Raji (cell line): ENCODE results near the gene DNAH1.

ENCODE experiments used
- POLR2A ChIP-seq: IDR thresholded peaks from 2 replicates; pipeline ENCODE4 v1.6.1; 2011; ENCODE audit warnings: low read depth, low read length, control low read depth; ENCODE audit not compliant: insufficient read depth

The DNAH1 gene

GRCh38 chr3:52299247-52299878 lies 16.8 kb upstream of the DNAH1 start:
- TF ChIP-seq POLR2A = no peak

DNA sequence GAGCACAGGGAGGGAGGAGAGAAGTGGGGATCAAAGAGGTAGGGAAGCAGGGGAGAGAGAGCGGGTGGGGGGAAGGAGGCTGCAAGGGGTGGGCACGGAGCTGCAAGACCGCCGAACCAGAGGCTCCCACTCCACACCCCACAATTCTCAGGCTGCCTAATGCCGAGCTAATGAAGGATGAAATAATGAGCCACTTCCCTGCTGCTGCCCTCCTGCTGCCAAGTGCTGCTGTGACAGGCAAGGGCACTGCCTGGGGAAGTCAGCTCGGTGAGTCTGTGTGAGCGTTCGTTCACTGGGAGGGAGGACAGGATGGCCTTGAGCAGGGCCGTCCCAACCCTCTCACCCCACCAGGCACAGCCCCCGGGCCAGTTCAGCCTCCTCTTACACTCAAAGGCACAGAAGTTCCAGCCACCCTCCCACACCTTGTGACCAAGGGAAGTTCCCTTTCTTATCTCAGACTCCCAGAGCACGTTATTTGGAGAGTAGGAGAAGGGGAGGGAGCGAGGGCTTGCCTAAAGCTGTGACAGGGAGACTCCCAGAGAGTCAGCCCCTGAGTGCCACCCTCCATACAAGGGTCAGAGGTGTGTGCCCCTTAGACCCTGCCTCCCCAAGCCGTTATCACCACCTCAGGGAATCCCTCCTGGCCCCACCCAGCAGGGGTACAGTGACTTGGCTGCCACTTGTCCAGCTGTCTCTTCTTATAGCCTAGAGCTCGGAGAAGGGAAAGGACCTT lies 16.1 kb upstream of the DNAH1 start:
- TF ChIP-seq POLR2A = no peak

- no peak for TF ChIP-seq POLR2A
These were observed 13.5 kb upstream of the DNAH1 start for GRCh38 chr3:52302426-52303145.

- no peak for TF ChIP-seq POLR2A
These were observed 12.3 kb upstream of the DNAH1 start for GRCh38 chr3:52303811-52304210.

- TF ChIP-seq POLR2A = no peak
These were observed 10.2 kb upstream of the DNAH1 start for GRCh38 chr3:52305926-52306325.

- no peak for TF ChIP-seq POLR2A
These were observed 9.1 kb upstream of the DNAH1 start for GRCh38 chr3:52306978-52307377.

DNA sequence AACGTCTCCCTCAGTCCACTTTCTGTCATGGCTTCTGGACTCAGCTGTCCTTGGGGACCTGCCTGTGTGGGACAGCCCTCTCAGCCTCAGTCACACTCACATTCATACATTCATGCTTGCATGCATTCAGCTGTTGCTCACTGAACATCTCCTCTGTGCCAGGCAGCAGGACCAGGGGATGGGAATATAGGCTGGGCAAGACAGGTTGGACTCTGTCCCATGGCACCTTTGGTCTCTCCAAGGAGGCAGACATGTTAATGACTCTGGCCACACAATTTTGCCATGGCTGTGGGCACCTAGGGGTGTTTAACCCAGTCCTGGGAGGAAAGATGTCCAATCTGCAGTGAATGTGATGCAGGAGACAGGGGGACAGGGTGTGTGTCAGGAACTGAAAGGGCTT lies 7.8 kb upstream of the DNAH1 start:
- TF ChIP-seq POLR2A = no peak

GRCh38 chr3:52310861-52311575 lies 5.1 kb upstream of the DNAH1 start:
- no peak for TF ChIP-seq POLR2A

DNA sequence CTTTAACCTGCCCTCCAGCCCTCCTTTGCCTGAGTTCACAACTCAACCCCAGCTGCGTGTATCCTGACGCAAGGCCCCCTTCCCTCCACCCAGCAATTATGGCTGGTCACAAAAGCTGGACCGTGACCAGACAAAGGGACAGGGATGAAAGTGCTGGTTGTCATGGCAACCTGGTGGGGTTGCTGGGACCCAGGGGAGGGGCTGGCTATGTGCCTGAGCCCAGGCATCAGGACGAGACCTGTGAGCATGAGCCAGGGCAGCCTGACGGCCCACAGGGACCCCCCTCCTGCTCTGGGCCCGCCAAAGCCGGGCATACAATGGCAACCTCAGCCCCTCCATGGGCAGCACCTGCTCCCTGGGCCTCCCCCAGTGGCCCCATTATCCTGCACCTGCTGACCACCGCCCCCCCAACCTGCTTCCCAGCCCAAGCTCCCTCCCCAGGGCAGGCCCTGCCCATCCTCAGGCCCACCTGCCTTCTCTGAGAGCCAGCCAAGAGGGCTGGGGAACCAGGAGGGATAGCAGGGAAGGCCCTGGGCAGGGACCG lies 4.5 kb upstream of the DNAH1 start:
- no peak for TF ChIP-seq POLR2A

DNA sequence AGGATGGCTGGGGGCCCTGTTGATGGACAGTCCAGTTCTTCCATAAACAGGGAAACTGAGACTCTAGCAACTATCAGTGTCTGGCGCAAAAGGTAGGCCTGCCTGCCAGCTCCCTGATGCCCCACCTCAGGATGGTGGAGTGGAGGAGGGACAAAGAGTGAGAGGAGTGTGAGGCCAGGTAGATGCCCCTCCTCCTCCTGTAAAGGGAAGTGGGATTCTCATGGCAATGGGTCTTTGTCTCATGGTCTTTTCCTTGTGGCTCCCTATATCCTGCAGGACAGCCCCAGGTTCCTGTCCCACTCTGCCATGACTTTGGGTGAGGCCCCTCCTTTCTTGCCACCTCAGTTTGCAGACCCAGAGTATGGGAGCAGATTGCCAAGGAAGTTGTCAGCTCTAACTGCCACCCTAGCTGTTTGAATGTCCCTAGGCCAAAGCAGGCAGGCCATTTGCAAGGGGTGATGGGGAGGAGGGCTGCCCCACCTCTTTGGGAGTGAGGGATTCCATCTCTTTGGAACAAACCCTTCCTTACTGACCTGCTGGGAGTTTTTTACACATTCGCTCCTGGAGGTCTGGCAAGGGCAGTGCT lies 2.8 kb upstream of the DNAH1 start:
- no peak for TF ChIP-seq POLR2A

GRCh38 chr3:52313774-52314188 lies 2.3 kb upstream of the DNAH1 start:
- TF ChIP-seq POLR2A = no peak

GRCh38 chr3:52314489-52314888 lies 1.6 kb upstream of the DNAH1 start:
- TF ChIP-seq POLR2A = no peak

DNA sequence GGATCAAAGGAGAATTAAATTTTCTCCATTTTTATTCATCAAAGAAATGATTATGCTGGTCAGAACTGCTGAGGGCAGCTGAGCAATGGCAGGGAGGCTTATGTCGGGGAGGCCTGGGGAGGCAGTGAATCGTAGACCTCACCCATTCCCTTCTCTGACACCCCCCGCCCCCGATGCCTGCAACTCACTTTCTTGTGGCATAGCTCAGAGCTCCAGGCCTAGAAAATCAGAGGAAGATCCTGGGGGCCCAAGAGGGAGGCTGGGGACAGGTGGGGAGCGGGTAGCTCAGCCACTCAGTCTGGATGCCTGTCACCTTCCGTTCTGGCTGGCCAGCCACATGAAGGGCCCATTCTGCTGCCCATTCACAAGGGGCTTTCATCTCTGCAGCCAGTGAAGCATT lies 1.1 kb upstream of the DNAH1 start:
- TF ChIP-seq POLR2A = no peak

DNA sequence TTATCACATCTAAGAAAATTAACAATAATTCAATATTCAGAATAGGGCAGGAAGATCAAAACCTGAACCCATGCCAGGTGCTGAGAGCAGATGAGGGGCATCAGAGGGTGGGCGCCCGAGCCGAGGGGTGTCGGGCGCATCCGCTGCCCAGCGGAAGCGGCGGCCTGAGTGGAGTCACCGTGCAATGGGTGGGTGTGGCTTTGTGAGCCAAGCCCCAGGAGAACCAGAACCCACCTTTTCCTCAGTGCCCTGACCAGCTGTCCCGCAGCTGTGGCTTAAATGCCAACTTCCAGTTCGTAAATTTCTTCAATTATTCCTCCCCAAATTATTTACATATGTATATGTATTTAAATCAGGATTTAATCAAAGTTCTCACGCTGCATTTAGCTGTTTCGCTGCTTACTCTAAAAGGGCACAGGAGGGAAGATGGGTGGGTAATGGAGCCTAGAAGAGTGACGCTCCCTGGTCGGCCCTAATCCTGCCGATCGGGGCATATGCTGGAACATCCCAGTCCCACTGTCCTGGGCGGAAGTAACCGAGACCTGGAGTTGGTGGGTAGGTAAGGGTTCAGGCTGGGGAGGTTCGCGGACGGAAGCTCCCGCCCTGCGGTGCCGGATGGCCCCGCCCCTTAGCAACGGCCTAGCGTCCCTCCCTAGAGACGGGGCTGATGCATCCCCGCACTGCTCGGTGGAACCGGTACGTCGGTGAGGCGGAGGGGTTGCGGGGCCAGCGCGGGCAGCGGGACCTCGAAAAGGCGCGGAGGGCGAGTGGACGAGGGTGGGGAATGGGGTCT lies 1.3 kb downstream of the DNAH1 start:
- TF ChIP-seq POLR2A = no peak
